ENCODE data around the gene MARCHF3. TPM values are rescaled to one million over a fixed set of nuclear protein-coding genes. Genes with fewer than 3 reads are reported as not detected.

The MARCHF3 gene
- total and polyA plus RNA-seq, 12 donors, result 4.8 to 76.2 (median 45.9) TPM

- DNase-seq (no peak), ATAC-seq (peak in 2 of 8 donors; percentile 5 to 26)
- Histone ChIP-seq H3K27me3 (no peaks in the 10 kb centered on the region), H3K36me3 (no peaks in the 10 kb centered on the region), H3K9me3 (no peaks in the 10 kb centered on the region), H3K4me1 (peaks cover 2 to 76% (median 52%) of the 10 kb centered on the region in 9 donors), H3K4me3 (no peak overlapping the region), H3K27ac (peak overlapping the region in 9 of 10 donors; percentile 25 to 70 (median 45))
- intact Hi-C loops (cut with DNase I), result loop anchor here in 3 of 10 donors (2.0 to 5.0 kb wide), 3 partner anchors 183 to 189 kb away; partner anchors contain the start of gene MARCHF3 (in 2 of the 3)
- 73 to 76% methylated on average over 8 of the region's 8 CpGs for WGBS, 2 donors
- TF ChIP-seq CTCF (IDR thresholded peaks at IDR 0.05), result no peak
These were observed 182.1 kb downstream of the MARCHF3 start for GRCh38 chr5:126848253-126848652.

GRCh38 chr5:126847826-126848251, 182.5 kb downstream of the MARCHF3 start:
- peak overlapping the region in 8 of 10 donors; percentile 37 to 70 (median 62) for H3K27ac ChIP-seq
- no peaks in the 10 kb centered on the region for H3K9me3 ChIP-seq
- ATAC-seq, result peak in 5 of 8 donors; percentile 11 to 63 (median 29)
- no peak overlapping the region for H3K4me3 ChIP-seq
- no peaks in the 10 kb centered on the region for H3K36me3 ChIP-seq
- peaks cover 2 to 72% (median 52%) of the 10 kb centered on the region in 9 donors for H3K4me1 ChIP-seq
- no peak for TF ChIP-seq CTCF (IDR thresholded peaks at IDR 0.05)
- no peaks in the 10 kb centered on the region for H3K27me3 ChIP-seq
- intact Hi-C loops (cut with DNase I), result loop anchor here in 3 of 10 donors (2.0 to 5.0 kb wide), 3 partner anchors 183 to 189 kb away; partner anchors contain the start of gene MARCHF3 (in 2 of the 3)
- no peak for DNase-seq
- 47 to 64% methylated on average over 3 of the region's 3 CpGs for WGBS, 2 donors

GRCh38 chr5:126847456-126847820, 182.9 kb downstream of the MARCHF3 start:
- DNase-seq (no peak), ATAC-seq (peak in 5 of 8 donors; percentile 15 to 47 (median 17))
- no peaks in the 10 kb centered on the region for H3K36me3 ChIP-seq
- H3K27me3 ChIP-seq, result no peaks in the 10 kb centered on the region
- peak overlapping the region in 8 of 10 donors; percentile 37 to 70 (median 60) for H3K27ac ChIP-seq
- no peak overlapping the region for H3K4me3 ChIP-seq
- peaks cover 2 to 68% (median 50%) of the 10 kb centered on the region in 9 donors for H3K4me1 ChIP-seq
- 73 to 78% methylated on average over 4 of the region's 4 CpGs for WGBS, 2 donors
- no peak for TF ChIP-seq CTCF (IDR thresholded peaks at IDR 0.05)
- H3K9me3 ChIP-seq, result no peaks in the 10 kb centered on the region
- intact Hi-C loops (cut with DNase I), result loop anchor here in 2 of 10 donors (5.0 kb wide), 2 partner anchors 185 to 190 kb away; partner anchors contain the start of gene MARCHF3 (in 1 of the 2)

- Histone ChIP-seq H3K36me3 (no peaks in the 10 kb centered on the region), H3K4me1 (peaks cover 2 to 62% (median 44%) of the 10 kb centered on the region in 9 donors), H3K27me3 (no peaks in the 10 kb centered on the region), H3K9me3 (no peaks in the 10 kb centered on the region), H3K4me3 (no peak overlapping the region), H3K27ac (peak overlapping the region in 8 of 10 donors; percentile 14 to 70 (median 56))
- no peak for DNase-seq
- intact Hi-C loops (cut with DNase I), result loop anchor here in 2 of 10 donors (5.0 kb wide), 2 partner anchors 185 to 190 kb away; partner anchors contain the start of gene MARCHF3 (in 1 of the 2)
- WGBS, 2 donors, result 78 to 81% methylated on average over 5 of the region's 5 CpGs
- ATAC-seq, result peak in 1 of 8 donors; percentile 35
- no peak for TF ChIP-seq CTCF (IDR thresholded peaks at IDR 0.05)
These were observed 183.5 kb downstream of the MARCHF3 start for GRCh38 chr5:126846744-126847455.
